HEK293T (cell line): ENCODE results near the gene MTREX.

ENCODE experiments used
- CTCF ChIA-PET: fragments of 350-600 bp; formaldehyde crosslinking; extraction: SDS; loops from one replicate; lab custom pipeline; 2021; ENCODE audit warnings: antibody characterized with exemption, inconsistent platforms; lab: Yijun Ruan, JAX
- POLR2A ChIA-PET: fragments of 350-600 bp; formaldehyde crosslinking; extraction: SDS; loops from one replicate; lab custom pipeline; 2020; ENCODE audit warnings: antibody characterized with exemption, inconsistent platforms; lab: Yijun Ruan, JAX
- DNase-seq: peaks from one replicate; pipeline ENCODE4 v3.0.0; 2012; ENCODE audit warnings: mixed read lengths; ENCODE audit errors: extremely low spot score
- ARNT ChIP-seq: fragments of 450-650 bp; IDR thresholded peaks from 2 replicates; pipeline ENCODE4 v1.6.1; 2017; ENCODE audit warnings: mild to moderate bottlenecking
- BHLHE40 ChIP-seq: fragments of 450-650 bp; IDR thresholded peaks from 2 replicates; pipeline ENCODE4 v1.6.1; 2016; ENCODE audit warnings: mild to moderate bottlenecking, moderate library complexity, borderline replicate concordance
- CTBP1 ChIP-seq: fragments of 450-650 bp; IDR thresholded peaks from 2 replicates; pipeline ENCODE4 v1.6.1; 2016; ENCODE audit warnings: borderline replicate concordance
- ELF4 ChIP-seq: fragments of 450-650 bp; IDR thresholded peaks from 2 replicates; pipeline ENCODE4 v1.6.1; 2017; ENCODE audit warnings: antibody characterized with exemption
- FOXA1 ChIP-seq: fragments of 450-650 bp; IDR thresholded peaks from 2 replicates; pipeline ENCODE4 v1.6.1; 2016; ENCODE audit warnings: mild to moderate bottlenecking
- FOXK2 ChIP-seq: fragments of 450-650 bp; IDR thresholded peaks from 2 replicates; pipeline ENCODE4 v1.6.1; 2016; ENCODE audit warnings: mild to moderate bottlenecking
- FOXM1 ChIP-seq: fragments of 450-650 bp; IDR thresholded peaks from 2 replicates; pipeline ENCODE4 v1.6.1; 2017; ENCODE audit warnings: mild to moderate bottlenecking, borderline replicate concordance
- HDGF ChIP-seq: fragments of 450-650 bp; IDR thresholded peaks from 2 replicates; pipeline ENCODE4 v1.6.1; 2017; ENCODE audit warnings: antibody characterized with exemption, borderline replicate concordance
- L3MBTL2 ChIP-seq: fragments of 450-650 bp; conservative IDR thresholded peaks from 2 replicates; pipeline ENCODE4 v1.6.1; 2016; ENCODE audit warnings: mild to moderate bottlenecking
- LEF1 ChIP-seq: fragments of 450-650 bp; IDR thresholded peaks from 2 replicates; pipeline ENCODE4 v1.6.1; 2017; ENCODE audit warnings: mild to moderate bottlenecking, borderline replicate concordance
- NFRKB ChIP-seq: fragments of 450-650 bp; IDR thresholded peaks from 2 replicates; pipeline ENCODE4 v1.6.1; 2016; ENCODE audit warnings: mild to moderate bottlenecking, moderate library complexity
- SP1 ChIP-seq: fragments of 450-650 bp; IDR thresholded peaks from 2 replicates; pipeline ENCODE4 v1.6.1; 2017
- SUZ12 ChIP-seq: fragments of 450-650 bp; IDR thresholded peaks from 2 replicates; pipeline ENCODE4 v1.6.1; 2016; ENCODE audit warnings: mild to moderate bottlenecking
- TARDBP ChIP-seq: fragments of 450-650 bp; IDR thresholded peaks from 2 replicates; pipeline ENCODE4 v1.6.1; 2016
- ZNF384 ChIP-seq: fragments of 450-650 bp; IDR thresholded peaks from 2 replicates; pipeline ENCODE4 v1.6.1; 2016
- TF ChIP-seq, protein P1 (sequence below): fragments of 450-650 bp; IDR thresholded peaks from 2 replicates; pipeline ENCODE4 v1.6.1; 2016

Gene MTREX

DNA sequence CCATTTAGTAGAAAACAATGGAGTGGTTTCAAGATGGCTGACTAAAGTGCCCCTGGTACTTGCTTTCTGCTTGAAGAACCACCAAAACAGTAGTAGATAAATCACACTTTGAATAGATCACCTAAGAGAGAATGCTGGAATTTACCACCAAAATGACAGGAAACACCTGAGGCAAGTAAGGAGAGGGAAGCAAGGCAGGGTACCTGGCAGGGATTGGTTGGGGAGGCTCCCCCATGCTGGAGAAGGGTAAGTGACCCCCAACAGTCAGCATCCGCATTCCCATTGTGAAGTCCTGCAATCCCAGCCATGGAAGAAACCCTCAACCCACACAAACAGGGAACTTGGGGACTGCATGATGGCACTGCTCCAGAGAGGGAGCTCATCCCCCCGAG is 121.4 kb downstream of the MTREX start:
- ChIA-PET CTCF (no interaction called here), POLR2A (no interaction called here)
- TF ChIP-seq FOXM1 (no peak), LEF1 (no peak), L3MBTL2 (no peak), FOXK2 (no peak), TARDBP (no peak), ELF4 (no peak)
- TF ChIP-seq, protein P1, sequence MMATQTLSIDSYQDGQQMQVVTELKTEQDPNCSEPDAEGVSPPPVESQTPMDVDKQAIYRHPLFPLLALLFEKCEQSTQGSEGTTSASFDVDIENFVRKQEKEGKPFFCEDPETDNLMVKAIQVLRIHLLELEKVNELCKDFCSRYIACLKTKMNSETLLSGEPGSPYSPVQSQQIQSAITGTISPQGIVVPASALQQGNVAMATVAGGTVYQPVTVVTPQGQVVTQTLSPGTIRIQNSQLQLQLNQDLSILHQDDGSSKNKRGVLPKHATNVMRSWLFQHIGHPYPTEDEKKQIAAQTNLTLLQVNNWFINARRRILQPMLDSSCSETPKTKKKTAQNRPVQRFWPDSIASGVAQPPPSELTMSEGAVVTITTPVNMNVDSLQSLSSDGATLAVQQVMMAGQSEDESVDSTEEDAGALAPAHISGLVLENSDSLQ, result no peak
- DNase-seq, result no peak

DNA sequence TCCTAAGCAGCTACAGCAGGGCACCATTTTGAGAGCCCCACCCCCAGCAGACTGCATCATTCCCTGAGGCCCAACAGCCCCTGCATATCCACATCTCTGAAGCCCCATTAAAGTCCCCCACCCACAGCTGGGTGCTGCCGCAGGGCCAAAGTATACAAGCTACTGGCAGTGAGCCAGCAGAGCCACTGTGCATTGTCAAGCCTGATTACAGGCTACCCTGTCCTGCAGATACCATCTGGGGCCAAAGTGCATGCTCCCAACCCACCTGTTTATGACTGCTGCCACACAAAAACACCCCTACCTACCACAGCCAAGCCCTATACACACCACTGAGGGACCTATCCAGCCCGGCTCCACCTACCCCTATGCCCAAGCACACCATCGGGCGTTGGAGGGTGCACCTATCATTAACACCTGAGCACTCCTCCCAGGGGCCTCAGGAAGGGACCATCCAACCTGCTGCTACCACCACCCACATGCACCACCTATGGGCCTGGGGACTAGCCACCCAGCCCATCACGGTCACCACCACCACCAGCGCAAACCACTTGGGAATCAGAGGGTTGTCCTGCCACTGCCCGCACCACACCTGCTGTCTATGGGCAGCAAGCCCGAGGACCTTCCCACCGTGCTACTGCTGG is 121.9 kb downstream of the MTREX start:
- ChIA-PET POLR2A (no interaction called here), CTCF (no interaction called here)
- DNase-seq, result no peak
- TF ChIP-seq FOXK2 (no peak), ARNT (no peak), ZNF384 (no peak), FOXA1 (no peak), SUZ12 (no peak), L3MBTL2 (0 out of 2 replicates have a peak, but pooled peaks have one; percentile 5), CTBP1 (no peak), FOXM1 (no peak)

DNA sequence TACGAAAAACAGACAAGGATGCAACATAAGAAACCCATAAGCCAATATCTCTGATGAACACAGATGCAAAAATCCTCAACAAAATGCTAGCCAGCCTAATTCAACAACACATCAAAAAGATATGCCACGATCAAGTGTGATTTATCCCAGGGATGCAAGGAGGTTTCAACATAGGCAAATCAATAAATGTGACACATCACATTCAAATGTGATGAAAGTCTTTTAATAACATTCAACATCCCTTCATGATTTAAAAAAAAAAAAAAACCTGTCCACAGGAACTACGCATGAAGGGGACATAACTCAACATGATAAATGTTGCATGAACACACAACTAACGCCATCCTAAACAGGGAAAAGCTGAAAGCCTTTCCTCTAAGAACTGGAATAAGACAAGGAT is 124.8 kb downstream of the MTREX start:
- no peak for DNase-seq
- POLR2A ChIA-PET, result no interaction called here
- CTCF ChIA-PET, result no interaction called here
- no peak for TF ChIP-seq LEF1
- no peak for TF ChIP-seq SP1

DNA sequence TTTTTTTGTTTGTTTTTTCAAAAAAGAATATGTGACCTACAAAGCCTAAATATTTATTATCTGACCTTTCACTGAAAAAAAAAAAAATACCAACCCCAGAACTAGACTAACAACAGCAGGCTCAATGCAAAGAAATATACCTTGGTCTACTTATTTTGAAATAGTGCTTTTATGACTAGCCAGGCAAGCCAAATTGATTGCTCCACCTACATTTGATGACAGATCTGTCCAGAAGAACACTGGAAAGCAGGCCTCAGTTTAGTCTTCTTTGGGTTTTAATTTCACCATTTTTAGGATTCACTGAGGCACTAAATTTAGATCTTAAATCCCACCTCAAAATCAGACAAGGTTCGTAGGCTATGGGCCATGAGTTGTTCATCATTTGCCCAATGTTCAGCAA is 129.7 kb downstream of the MTREX start:
- CTCF ChIA-PET, result no interaction called here
- no peak for TF ChIP-seq LEF1
- no peak for TF ChIP-seq NFRKB
- TF ChIP-seq L3MBTL2, result no peak
- no peak for DNase-seq
- POLR2A ChIA-PET, result interaction anchor here (0.6 kb wide), 1 partner anchor 97 kb away, joined by 3 read pairs; the partner anchor contains the start of gene PLPP1

DNA sequence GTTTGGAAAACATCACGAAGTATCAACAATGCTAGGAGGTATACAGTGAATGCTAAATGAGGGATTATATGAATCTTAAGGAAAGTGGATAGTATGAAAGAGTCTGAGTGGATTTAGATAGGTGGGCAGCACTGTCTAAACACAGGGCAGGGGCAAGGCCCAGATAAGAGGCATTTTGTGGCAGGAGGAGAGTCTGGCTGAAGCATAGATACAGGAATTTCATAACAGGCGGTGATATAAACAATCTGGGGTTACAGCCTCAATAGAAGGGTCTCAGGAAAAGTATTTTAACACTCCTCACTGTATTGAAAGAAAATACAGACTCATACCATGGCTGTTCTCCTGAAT is 130.0 kb downstream of the MTREX start:
- ChIA-PET POLR2A (interaction anchor here (0.6 kb wide), 1 partner anchor 97 kb away, joined by 3 read pairs; the partner anchor contains the start of gene PLPP1), CTCF (no interaction called here)
- DNase-seq, result no peak
- TF ChIP-seq CTBP1 (no peak), ZNF384 (no peak), FOXM1 (no peak), LEF1 (no peak), FOXK2 (no peak), NFRKB (no peak), TARDBP (no peak), FOXA1 (no peak)

DNA sequence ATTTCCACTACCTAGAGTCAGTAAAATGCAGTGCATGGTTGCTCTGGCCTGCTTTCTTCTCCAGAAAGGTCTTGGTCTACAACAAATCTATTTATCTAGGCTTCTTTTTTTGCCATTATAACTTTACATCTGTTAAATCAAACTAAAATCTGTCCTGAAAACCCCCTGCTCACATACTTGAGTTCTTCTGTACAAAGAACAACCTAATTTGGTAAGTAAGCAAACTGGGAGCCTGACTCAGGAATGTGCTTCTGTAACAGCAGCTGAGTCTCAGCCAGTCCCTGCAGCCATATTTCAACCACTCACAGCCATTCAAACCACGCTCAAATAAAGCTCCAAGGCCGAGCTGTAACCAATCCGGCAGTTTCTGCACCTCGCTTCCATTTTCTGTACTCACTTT is 131.2 kb downstream of the MTREX start:
- TF ChIP-seq ZNF384 (no peak), SP1 (no peak), ARNT (no peak), NFRKB (no peak), CTBP1 (no peak), LEF1 (no peak), BHLHE40 (no peak), FOXM1 (no peak), FOXK2 (no peak)
- TF ChIP-seq, protein P1, result no peak
- no peak for DNase-seq
- CTCF ChIA-PET, result no interaction called here
- POLR2A ChIA-PET, result no interaction called here

DNA sequence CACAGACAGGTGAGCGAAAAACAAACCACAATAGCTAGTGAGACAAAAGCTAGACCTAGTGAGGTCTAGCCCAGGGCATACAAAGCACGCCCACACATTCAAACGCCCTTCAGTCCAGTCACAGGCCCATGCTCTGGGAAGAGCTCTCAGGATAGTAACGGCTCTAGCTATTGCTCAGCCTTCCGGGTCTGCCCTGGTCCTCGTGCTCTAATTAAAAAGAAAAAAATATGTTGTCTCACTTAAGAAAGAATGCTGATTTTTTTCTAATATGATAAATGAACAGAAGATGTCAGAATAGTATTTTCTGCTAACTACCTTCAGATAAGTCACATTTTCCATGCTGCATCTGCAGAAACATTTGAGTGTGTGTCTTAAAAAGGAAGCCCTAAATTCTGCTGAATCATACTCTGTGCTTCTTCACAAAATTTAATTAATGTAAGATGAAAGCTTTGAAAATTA is 132.4 kb downstream of the MTREX start:
- TF ChIP-seq SP1 (no peak), CTBP1 (no peak), ELF4 (no peak), ARNT (no peak), LEF1 (no peak), TARDBP (no peak), FOXM1 (no peak), FOXA1 (no peak), ZNF384 (no peak), NFRKB (no peak), BHLHE40 (no peak), L3MBTL2 (no peak), SUZ12 (no peak), HDGF (no peak), FOXK2 (no peak)
- TF ChIP-seq, protein P1, result no peak
- no peak for DNase-seq
- POLR2A ChIA-PET, result no interaction called here
- CTCF ChIA-PET, result no interaction called here
